CD14-positive monocyte (primary cell): Measurements from ENCODE around the gene HDGF. TPM values are rescaled to one million over a fixed set of nuclear protein-coding genes. Genes with fewer than 3 reads are reported as not detected.
A peak's percentile ranks its signal among the peaks of the same experiment; 100 is the strongest.

Source experiments
- DNase-seq, 3 donors: peaks; one replicate each; pipeline ENCODE4 v3.0.0-alpha.2; 2011 to 2022
- H2AFZ ChIP-seq: 2 replicates; pipeline ENCODE4 v1.6.0; 2012; ENCODE audit warnings: mild to moderate bottlenecking, low read depth, low read length, inconsistent platforms; ENCODE audit not compliant: insufficient read depth, poor library complexity, severe bottlenecking
- H3K27ac ChIP-seq, 2 donors: 1 replicate in 1 of 2; 2 replicates in 1 of 2; pipeline ENCODE4 v1.5.1; 2012 to 2013; ENCODE audit warnings: low read length in 2 of 2, control low read depth in 1 of 2, inconsistent platforms in 1 of 2, low read depth in 1 of 2, mild to moderate bottlenecking in 1 of 2
- H3K27me3 ChIP-seq, 2 donors: one replicate each; pipeline versions ENCODE4 v1.6.0 to v1.6.1; 2011 to 2013; ENCODE audit warnings: low read length in 2 of 2; ENCODE audit not compliant: control insufficient read depth in 2 of 2, insufficient read depth in 2 of 2
- H3K36me3 ChIP-seq, 2 donors: replicated peaks in 1 of 2; 1 replicate in 1 of 2; 2 replicates in 1 of 2; pipeline versions ENCODE4 v1.5.1 to v1.6.1; 2012 to 2013; ENCODE audit warnings: low read length in 2 of 2, control low read depth in 1 of 2, inconsistent platforms in 1 of 2, mild to moderate bottlenecking in 1 of 2; ENCODE audit not compliant: insufficient read depth in 2 of 2, control insufficient read depth in 1 of 2
- H3K4me1 ChIP-seq, 2 donors: 1 replicate in 1 of 2; 2 replicates in 1 of 2; pipeline versions ENCODE4 v1.5.1 to v1.6.1; 2012 to 2013; ENCODE audit warnings: low read length in 2 of 2, control low read depth in 1 of 2, inconsistent platforms in 1 of 2, mild to moderate bottlenecking in 1 of 2, moderate library complexity in 1 of 2; ENCODE audit not compliant: insufficient read depth in 2 of 2, control insufficient read depth in 1 of 2
- H3K4me2 ChIP-seq: replicated peaks from 2 replicates; pipeline ENCODE3; 2012; ENCODE audit warnings: low read length, moderate library complexity, mild to moderate bottlenecking; ENCODE audit not compliant: poor library complexity, severe bottlenecking; ENCODE audit errors: extremely low read depth
- H3K4me3 ChIP-seq, 3 experiments: fragments of 200-600 bp in 1 of 3; sonication (generic) in 1 of 3; replicated peaks in 1 of 3; 1 replicate in 2 of 3; 2 replicates in 1 of 3; pipeline ENCODE4 v1.5.1; 2011 to 2013; ENCODE audit warnings: low read length in 3 of 3, mild to moderate bottlenecking in 3 of 3, control low read depth in 2 of 3, low read depth in 2 of 3, inconsistent platforms in 1 of 3, moderate library complexity in 1 of 3
- H3K79me2 ChIP-seq: 2 replicates; pipeline ENCODE4 v1.6.0; 2012; ENCODE audit warnings: mild to moderate bottlenecking, control low read depth, inconsistent platforms, low read length, moderate library complexity; ENCODE audit not compliant: insufficient read depth
- H3K9ac ChIP-seq: 2 replicates; pipeline ENCODE4 v1.6.0; 2017; ENCODE audit warnings: low read length, mild to moderate bottlenecking; ENCODE audit not compliant: insufficient read depth, poor library complexity, severe bottlenecking
- H3K9me3 ChIP-seq, 2 donors: replicated peaks in 1 of 2; 1 replicate in 1 of 2; 2 replicates in 1 of 2; pipeline versions ENCODE4 v1.5.1 to v1.6.1; 2012 to 2013; ENCODE audit warnings: low read length in 2 of 2, control low read depth in 1 of 2; ENCODE audit not compliant: control insufficient read depth in 1 of 2, insufficient read depth in 1 of 2
- H4K20me1 ChIP-seq: 2 replicates; pipeline ENCODE4 v1.6.0; 2012; ENCODE audit warnings: mild to moderate bottlenecking, low read length, control low read depth, moderate library complexity; ENCODE audit not compliant: insufficient read depth
- H3K27ac Mint-ChIP-seq, 7 donors: one replicate each; pipeline ENCODE4 v1.8.0; 2020; ENCODE audit warnings: mild to moderate bottlenecking in 7 of 7, mixed read lengths in 7 of 7, moderate library complexity in 6 of 7, inconsistent platforms in 2 of 7
- H3K27me3 Mint-ChIP-seq, 3 donors: one replicate each; pipeline ENCODE4 v1.8.0; 2021 to 2022; ENCODE audit warnings: low read depth in 3 of 3, mild to moderate bottlenecking in 3 of 3, mixed read lengths in 3 of 3, moderate library complexity in 3 of 3, inconsistent platforms in 1 of 3
- H3K36me3 Mint-ChIP-seq, 2 donors: one replicate each; pipeline ENCODE4 v1.8.0; 2020; ENCODE audit warnings: mixed read lengths in 2 of 2, inconsistent platforms in 1 of 2, mild to moderate bottlenecking in 1 of 2
- H3K4me1 Mint-ChIP-seq: one replicate; pipeline ENCODE4 v1.8.0; 2020; ENCODE audit warnings: mild to moderate bottlenecking, mixed read lengths
- H3K4me3 Mint-ChIP-seq, 2 donors: one replicate each; pipeline ENCODE4 v1.8.0; 2020; ENCODE audit warnings: mild to moderate bottlenecking in 2 of 2, mixed read lengths in 2 of 2, moderate library complexity in 1 of 2
- H3K9me3 Mint-ChIP-seq, 7 donors: one replicate each; pipeline ENCODE4 v1.8.0; 2020 to 2022; ENCODE audit warnings: mixed read lengths in 7 of 7, mild to moderate bottlenecking in 6 of 7, moderate library complexity in 6 of 7, inconsistent platforms in 2 of 7
- WGBS: methylation state at CpG from one replicate; pipeline ENCODE4 v1.1.5; 2013; ENCODE audit warnings: missing lambda C conversion rate; ENCODE audit not compliant: insufficient coverage; 5-methylcytosine and 5-hydroxymethylcytosine counted together
- intact Hi-C, 2 donors: fragments of 100-400 bp; cut with micrococcal nuclease; formaldehyde crosslinking; loops; one replicate each; pipeline versions ENCODE4 v1.15.0 to v1.15.1; 2023
- polyA plus RNA-seq, 3 donors: library from polyadenylated mRNA; depleted of rRNA in 1 of 3; unstranded in 2 of 3; stranded (reverse) in 1 of 3; fragments of 300-500 nt in 2 of 3; fragments of >200 nt in 1 of 3; fragmentation: Illumina TruSeq in 2 of 3; gene quantifications; 1 replicate in 2 of 3; 2 replicates in 1 of 3; pipeline ENCODE4 v1.2.3, GENCODE V29; 2012 to 2021
- TF ChIP-seq, protein P1 (sequence below): fragments of 200-600 bp; IDR thresholded peaks from one replicate; pipeline ENCODE4 v1.8.0; 2022; ENCODE audit warnings: antibody characterized with exemption, mild to moderate bottlenecking

The HDGF gene
- polyA plus RNA-seq, 3 donors, result 23.9 to 92.4 (median 49.9) TPM

DNA sequence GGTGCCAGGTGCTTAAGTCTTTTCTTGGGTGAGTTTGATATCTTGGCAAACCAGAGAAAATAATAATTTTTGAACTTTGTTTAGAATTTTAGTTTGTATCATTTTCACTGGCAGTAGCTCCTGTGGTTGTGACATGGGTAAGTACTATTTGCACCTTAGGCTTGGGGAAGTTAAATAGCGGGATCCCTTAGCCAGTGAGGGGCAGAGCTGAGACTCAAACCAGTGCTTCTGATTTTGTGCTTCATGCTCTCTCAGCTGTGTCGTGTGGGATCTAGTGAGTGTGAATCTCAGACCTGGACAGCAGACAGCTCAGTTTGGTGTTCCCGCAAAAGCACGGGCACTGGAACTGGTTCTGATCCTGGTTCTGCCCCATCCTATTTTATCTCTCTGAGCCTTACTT, 25.5 kb upstream of the HDGF start:
- DNase-seq, result no peak
- Histone ChIP-seq H3K4me1 (no peaks in the 10 kb centered on the region), H3K9me3 (no peaks in the 10 kb centered on the region), H2AFZ (no peak overlapping the region), H4K20me1 (peaks cover 89% of the 10 kb centered on the region), H3K27ac (peak overlapping the region in 1 of 2 donors; percentile 26), H3K9ac (no peak overlapping the region), H3K36me3 (peaks cover 12 to 51% of the 10 kb centered on the region in 2 donors), H3K27me3 (no peaks in the 10 kb centered on the region), H3K4me2 (no peak overlapping the region), H3K79me2 (peaks cover 88% of the 10 kb centered on the region), H3K4me3 (no peak overlapping the region)
- intact Hi-C loops, result no loop called here
- H3K4me3 Mint-ChIP-seq, result no peak overlapping the region
- TF ChIP-seq, protein P1, sequence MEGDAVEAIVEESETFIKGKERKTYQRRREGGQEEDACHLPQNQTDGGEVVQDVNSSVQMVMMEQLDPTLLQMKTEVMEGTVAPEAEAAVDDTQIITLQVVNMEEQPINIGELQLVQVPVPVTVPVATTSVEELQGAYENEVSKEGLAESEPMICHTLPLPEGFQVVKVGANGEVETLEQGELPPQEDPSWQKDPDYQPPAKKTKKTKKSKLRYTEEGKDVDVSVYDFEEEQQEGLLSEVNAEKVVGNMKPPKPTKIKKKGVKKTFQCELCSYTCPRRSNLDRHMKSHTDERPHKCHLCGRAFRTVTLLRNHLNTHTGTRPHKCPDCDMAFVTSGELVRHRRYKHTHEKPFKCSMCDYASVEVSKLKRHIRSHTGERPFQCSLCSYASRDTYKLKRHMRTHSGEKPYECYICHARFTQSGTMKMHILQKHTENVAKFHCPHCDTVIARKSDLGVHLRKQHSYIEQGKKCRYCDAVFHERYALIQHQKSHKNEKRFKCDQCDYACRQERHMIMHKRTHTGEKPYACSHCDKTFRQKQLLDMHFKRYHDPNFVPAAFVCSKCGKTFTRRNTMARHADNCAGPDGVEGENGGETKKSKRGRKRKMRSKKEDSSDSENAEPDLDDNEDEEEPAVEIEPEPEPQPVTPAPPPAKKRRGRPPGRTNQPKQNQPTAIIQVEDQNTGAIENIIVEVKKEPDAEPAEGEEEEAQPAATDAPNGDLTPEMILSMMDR, result no peak
- H3K9me3 Mint-ChIP-seq, result peaks cover 0 to 3% (median 0%) of the 10 kb centered on the region in 7 donors
- H3K36me3 Mint-ChIP-seq, result peaks cover 35 to 40% of the 10 kb centered on the region in 2 donors
- peaks cover 11% of the 10 kb centered on the region for H3K4me1 Mint-ChIP-seq
- H3K27me3 Mint-ChIP-seq, result no peaks in the 10 kb centered on the region
- H3K27ac Mint-ChIP-seq, result peak overlapping the region in 2 of 7 donors; percentile 0 to 58
- 51% methylated on average over 2 of the region's 4 CpGs for WGBS

GRCh38 chr1:156775799-156776198, 24.3 kb upstream of the HDGF start:
- peaks cover 89% of the 10 kb centered on the region for H3K79me2 ChIP-seq
- peaks cover 0 to under 1% (median 0%) of the 10 kb centered on the region in 7 donors for H3K9me3 Mint-ChIP-seq
- no peaks in the 10 kb centered on the region for H3K27me3 ChIP-seq
- DNase-seq, result no peak
- H3K27me3 Mint-ChIP-seq, result no peaks in the 10 kb centered on the region
- no peak overlapping the region for H3K9ac ChIP-seq
- H2AFZ ChIP-seq, result no peak overlapping the region
- H4K20me1 ChIP-seq, result peaks cover 86% of the 10 kb centered on the region
- WGBS, result 100% methylated on average over 1 of the region's 5 CpGs
- peaks cover 15 to 47% of the 10 kb centered on the region in 2 donors for H3K36me3 ChIP-seq
- TF ChIP-seq, protein P1, result no peak
- H3K27ac Mint-ChIP-seq, result peak overlapping the region in 4 of 7 donors; percentile 2 to 20 (median 8)
- no peak overlapping the region for H3K4me2 ChIP-seq
- peaks cover 17% of the 10 kb centered on the region for H3K4me1 Mint-ChIP-seq
- H3K9me3 ChIP-seq, result no peaks in the 10 kb centered on the region
- no peak overlapping the region for H3K4me3 ChIP-seq
- no peak overlapping the region for H3K27ac ChIP-seq
- no peak overlapping the region for H3K4me3 Mint-ChIP-seq
- H3K36me3 Mint-ChIP-seq, result peaks cover 33 to 36% of the 10 kb centered on the region in 2 donors
- peaks cover 0 to 5% of the 10 kb centered on the region in 2 donors for H3K4me1 ChIP-seq
- intact Hi-C loops, result no loop called here
